ENCODE data around the gene GABBR2. TPM values are rescaled to one million over a fixed set of nuclear protein-coding genes. Genes with fewer than 3 reads are reported as not detected.
"Not testable (repeated sequence)": the region's sequence is repeated elsewhere in the genome, so short reads cannot be mapped to it uniquely, and the experiment has no call there.

Gene GABBR2
- total RNA-seq, 1 donor from 2014 or later: not detected

- H3K9me3 Mint-ChIP-seq (ENCODE audit: unreplicated experiment): no peaks in the 10 kb centered on the region
- H3K4me3 Mint-ChIP-seq (ENCODE audit: unreplicated experiment): no peak overlapping the region
- H3K27ac Mint-ChIP-seq (ENCODE audit: unreplicated experiment): no peak overlapping the region
- TF ChIP-seq CTCF (IDR thresholded peaks at IDR 0.05): no peak
- H3K36me3 Mint-ChIP-seq (ENCODE audit: unreplicated experiment): no peaks in the 10 kb centered on the region
- H3K4me1 Mint-ChIP-seq (ENCODE audit: unreplicated experiment): no peaks in the 10 kb centered on the region
- peaks cover 6% of the 10 kb centered on the region for H3K27me3 Mint-ChIP-seq (ENCODE audit: unreplicated experiment)
- DNase-seq (ENCODE audit: extremely low spot score, unreplicated experiment): no peak
Observed at GRCh38 chr9:98656511-98656910, 52.2 kb downstream of the GABBR2 start.

GRCh38 chr9:98655428-98655827 is 53.3 kb downstream of the GABBR2 start:
- not testable (repeated sequence) for H3K4me3 Mint-ChIP-seq (ENCODE audit: unreplicated experiment); H3K36me3 Mint-ChIP-seq (ENCODE audit: unreplicated experiment); H3K4me1 Mint-ChIP-seq (ENCODE audit: unreplicated experiment); H3K27me3 Mint-ChIP-seq (ENCODE audit: unreplicated experiment); H3K9me3 Mint-ChIP-seq (ENCODE audit: unreplicated experiment); DNase-seq (ENCODE audit: extremely low spot score, unreplicated experiment); H3K27ac Mint-ChIP-seq (ENCODE audit: unreplicated experiment)

GRCh38 chr9:98654247-98654646 is 54.5 kb downstream of the GABBR2 start:
- H3K4me1 Mint-ChIP-seq (ENCODE audit: unreplicated experiment): no peaks in the 10 kb centered on the region
- no peak overlapping the region for H3K27ac Mint-ChIP-seq (ENCODE audit: unreplicated experiment)
- H3K27me3 Mint-ChIP-seq (ENCODE audit: unreplicated experiment): peaks cover 14% of the 10 kb centered on the region
- no peak overlapping the region for H3K4me3 Mint-ChIP-seq (ENCODE audit: unreplicated experiment)
- DNase-seq (ENCODE audit: extremely low spot score, unreplicated experiment): no peak
- TF ChIP-seq CTCF (IDR thresholded peaks at IDR 0.05): no peak
- H3K36me3 Mint-ChIP-seq (ENCODE audit: unreplicated experiment): no peaks in the 10 kb centered on the region
- H3K9me3 Mint-ChIP-seq (ENCODE audit: unreplicated experiment): no peaks in the 10 kb centered on the region

GRCh38 chr9:98652741-98653140 is 56.0 kb downstream of the GABBR2 start:
- Mint-ChIP-seq H3K27me3 (ENCODE audit: unreplicated experiment) (peaks cover 17% of the 10 kb centered on the region), H3K9me3 (ENCODE audit: unreplicated experiment) (no peaks in the 10 kb centered on the region), H3K4me3 (ENCODE audit: unreplicated experiment) (no peak overlapping the region), H3K27ac (ENCODE audit: unreplicated experiment) (no peak overlapping the region), H3K4me1 (ENCODE audit: unreplicated experiment) (no peaks in the 10 kb centered on the region), H3K36me3 (ENCODE audit: unreplicated experiment) (no peaks in the 10 kb centered on the region)
- TF ChIP-seq CTCF (IDR thresholded peaks at IDR 0.05): no peak
- DNase-seq (ENCODE audit: extremely low spot score, unreplicated experiment): no peak

- peaks cover 17% of the 10 kb centered on the region for H3K27me3 Mint-ChIP-seq (ENCODE audit: unreplicated experiment)
- no peaks in the 10 kb centered on the region for H3K9me3 Mint-ChIP-seq (ENCODE audit: unreplicated experiment)
- H3K27ac Mint-ChIP-seq (ENCODE audit: unreplicated experiment): no peak overlapping the region
- no peaks in the 10 kb centered on the region for H3K4me1 Mint-ChIP-seq (ENCODE audit: unreplicated experiment)
- no peaks in the 10 kb centered on the region for H3K36me3 Mint-ChIP-seq (ENCODE audit: unreplicated experiment)
- H3K4me3 Mint-ChIP-seq (ENCODE audit: unreplicated experiment): no peak overlapping the region
- no peak for TF ChIP-seq CTCF (IDR thresholded peaks at IDR 0.05)
- DNase-seq (ENCODE audit: extremely low spot score, unreplicated experiment): no peak
Observed at GRCh38 chr9:98652302-98652701, 56.4 kb downstream of the GABBR2 start.

GRCh38 chr9:98647236-98647635 is 61.5 kb downstream of the GABBR2 start:
- no peak for DNase-seq (ENCODE audit: extremely low spot score, unreplicated experiment)
- H3K9me3 Mint-ChIP-seq (ENCODE audit: unreplicated experiment): no peaks in the 10 kb centered on the region
- no peak overlapping the region for H3K4me3 Mint-ChIP-seq (ENCODE audit: unreplicated experiment)
- no peak overlapping the region for H3K27ac Mint-ChIP-seq (ENCODE audit: unreplicated experiment)
- no peaks in the 10 kb centered on the region for H3K4me1 Mint-ChIP-seq (ENCODE audit: unreplicated experiment)
- no peak for TF ChIP-seq CTCF (IDR thresholded peaks at IDR 0.05)
- peaks cover 23% of the 10 kb centered on the region for H3K27me3 Mint-ChIP-seq (ENCODE audit: unreplicated experiment)
- no peaks in the 10 kb centered on the region for H3K36me3 Mint-ChIP-seq (ENCODE audit: unreplicated experiment)
